WTC11 (cell line): ENCODE results near the gene RCE1.

Source experiments
- ERG ChIP-seq: fragments of 250-450 bp; sonication (Bioruptor Pico); IDR thresholded peaks from 2 replicates; pipeline ENCODE4 v1.8.0; 2021; ENCODE audit warnings: mild to moderate bottlenecking
- ETV6 ChIP-seq: sonication (generic); formaldehyde crosslinking; IDR thresholded peaks from 2 replicates; pipeline ENCODE4 v1.8.1; 2022; ENCODE audit warnings: mild to moderate bottlenecking, missing genetic modification reagents
- TCF7 ChIP-seq: sonication (generic); formaldehyde crosslinking; IDR thresholded peaks from 2 replicates; pipeline ENCODE4 v1.8.0; 2022; ENCODE audit warnings: mild to moderate bottlenecking, low read depth, missing genetic modification reagents, moderate library complexity
- TEAD1 ChIP-seq: sonication (generic); formaldehyde crosslinking; IDR thresholded peaks from 2 replicates; pipeline ENCODE4 v1.8.0; 2022; ENCODE audit warnings: mild to moderate bottlenecking, missing genetic modification reagents
- TF ChIP-seq, protein P1 (sequence below): fragments of 200-600 bp; IDR thresholded peaks from 2 replicates; pipeline ENCODE4 v1.8.0; 2022; ENCODE audit warnings: antibody characterized with exemption
- TF ChIP-seq, protein P2 (sequence below): sonication (generic); formaldehyde crosslinking; IDR thresholded peaks from 2 replicates; pipeline ENCODE4 v1.8.1; 2022; ENCODE audit warnings: mild to moderate bottlenecking, missing genetic modification reagents, moderate library complexity, borderline replicate concordance
- TF ChIP-seq, protein P3 (sequence below): sonication (generic); formaldehyde crosslinking; IDR thresholded peaks from 2 replicates; pipeline ENCODE4 v1.8.0; 2022; ENCODE audit warnings: mild to moderate bottlenecking, missing genetic modification reagents

DNA sequence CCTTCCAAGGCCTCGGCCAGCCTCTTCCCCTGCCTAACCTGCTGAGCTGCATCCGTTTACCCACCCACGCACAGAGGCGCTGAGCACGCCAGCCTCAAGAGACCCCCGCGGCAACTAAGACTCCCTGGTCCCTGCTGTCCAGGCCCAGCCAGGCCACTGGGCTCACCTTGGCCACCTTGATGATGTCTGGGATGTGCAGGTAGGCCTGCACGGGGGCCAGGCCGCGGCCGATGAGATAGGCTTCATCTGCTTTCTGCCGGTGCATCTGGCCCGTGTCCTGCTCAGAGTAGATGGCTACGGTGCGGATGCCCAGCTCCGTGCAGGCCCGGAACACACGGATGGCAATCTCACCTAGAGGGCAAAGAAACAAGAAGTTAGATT lies 28.3 kb downstream of the RCE1 start:
- TF ChIP-seq, protein P1, sequence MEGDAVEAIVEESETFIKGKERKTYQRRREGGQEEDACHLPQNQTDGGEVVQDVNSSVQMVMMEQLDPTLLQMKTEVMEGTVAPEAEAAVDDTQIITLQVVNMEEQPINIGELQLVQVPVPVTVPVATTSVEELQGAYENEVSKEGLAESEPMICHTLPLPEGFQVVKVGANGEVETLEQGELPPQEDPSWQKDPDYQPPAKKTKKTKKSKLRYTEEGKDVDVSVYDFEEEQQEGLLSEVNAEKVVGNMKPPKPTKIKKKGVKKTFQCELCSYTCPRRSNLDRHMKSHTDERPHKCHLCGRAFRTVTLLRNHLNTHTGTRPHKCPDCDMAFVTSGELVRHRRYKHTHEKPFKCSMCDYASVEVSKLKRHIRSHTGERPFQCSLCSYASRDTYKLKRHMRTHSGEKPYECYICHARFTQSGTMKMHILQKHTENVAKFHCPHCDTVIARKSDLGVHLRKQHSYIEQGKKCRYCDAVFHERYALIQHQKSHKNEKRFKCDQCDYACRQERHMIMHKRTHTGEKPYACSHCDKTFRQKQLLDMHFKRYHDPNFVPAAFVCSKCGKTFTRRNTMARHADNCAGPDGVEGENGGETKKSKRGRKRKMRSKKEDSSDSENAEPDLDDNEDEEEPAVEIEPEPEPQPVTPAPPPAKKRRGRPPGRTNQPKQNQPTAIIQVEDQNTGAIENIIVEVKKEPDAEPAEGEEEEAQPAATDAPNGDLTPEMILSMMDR = no peak
- TF ChIP-seq TCF7 (CRISPR knock-in tag) = no peak
- TF ChIP-seq, protein P2, sequence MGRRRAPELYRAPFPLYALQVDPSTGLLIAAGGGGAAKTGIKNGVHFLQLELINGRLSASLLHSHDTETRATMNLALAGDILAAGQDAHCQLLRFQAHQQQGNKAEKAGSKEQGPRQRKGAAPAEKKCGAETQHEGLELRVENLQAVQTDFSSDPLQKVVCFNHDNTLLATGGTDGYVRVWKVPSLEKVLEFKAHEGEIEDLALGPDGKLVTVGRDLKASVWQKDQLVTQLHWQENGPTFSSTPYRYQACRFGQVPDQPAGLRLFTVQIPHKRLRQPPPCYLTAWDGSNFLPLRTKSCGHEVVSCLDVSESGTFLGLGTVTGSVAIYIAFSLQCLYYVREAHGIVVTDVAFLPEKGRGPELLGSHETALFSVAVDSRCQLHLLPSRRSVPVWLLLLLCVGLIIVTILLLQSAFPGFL (CRISPR knock-in tag) = no peak
- TF ChIP-seq ERG (CRISPR knock-in tag) = no peak
- TF ChIP-seq, protein P3, sequence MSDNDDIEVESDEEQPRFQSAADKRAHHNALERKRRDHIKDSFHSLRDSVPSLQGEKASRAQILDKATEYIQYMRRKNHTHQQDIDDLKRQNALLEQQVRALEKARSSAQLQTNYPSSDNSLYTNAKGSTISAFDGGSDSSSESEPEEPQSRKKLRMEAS (CRISPR knock-in tag) = no peak
- TF ChIP-seq ETV6 = no peak
- no peak for TF ChIP-seq TEAD1 (CRISPR knock-in tag)
